ENCODE measurements around the gene FGFBP3.

FGFBP3 gene

GRCh38 chr10:91909117-91909677 is at the start of gene FGFBP3:
Gene FGFBP3, minus strand, starts transcription at chr10:91909486. Its CDS starts 517 bp downstream, at chr10:91908969.
- DNase-seq (ENCODE audit: low read depth in 2 of 2): no peak

- no peak for DNase-seq (ENCODE audit: low read depth in 2 of 2)
Observed at GRCh38 chr10:91957091-91957490, 47.8 kb upstream of the FGFBP3 start.

GRCh38 chr10:91955114-91955513 is 45.8 kb upstream of the FGFBP3 start:
- no peak for DNase-seq (ENCODE audit: low read depth in 2 of 2)

GRCh38 chr10:91953600-91954160 is 44.4 kb upstream of the FGFBP3 start:
- no peak for DNase-seq (ENCODE audit: low read depth in 2 of 2)

DNA sequence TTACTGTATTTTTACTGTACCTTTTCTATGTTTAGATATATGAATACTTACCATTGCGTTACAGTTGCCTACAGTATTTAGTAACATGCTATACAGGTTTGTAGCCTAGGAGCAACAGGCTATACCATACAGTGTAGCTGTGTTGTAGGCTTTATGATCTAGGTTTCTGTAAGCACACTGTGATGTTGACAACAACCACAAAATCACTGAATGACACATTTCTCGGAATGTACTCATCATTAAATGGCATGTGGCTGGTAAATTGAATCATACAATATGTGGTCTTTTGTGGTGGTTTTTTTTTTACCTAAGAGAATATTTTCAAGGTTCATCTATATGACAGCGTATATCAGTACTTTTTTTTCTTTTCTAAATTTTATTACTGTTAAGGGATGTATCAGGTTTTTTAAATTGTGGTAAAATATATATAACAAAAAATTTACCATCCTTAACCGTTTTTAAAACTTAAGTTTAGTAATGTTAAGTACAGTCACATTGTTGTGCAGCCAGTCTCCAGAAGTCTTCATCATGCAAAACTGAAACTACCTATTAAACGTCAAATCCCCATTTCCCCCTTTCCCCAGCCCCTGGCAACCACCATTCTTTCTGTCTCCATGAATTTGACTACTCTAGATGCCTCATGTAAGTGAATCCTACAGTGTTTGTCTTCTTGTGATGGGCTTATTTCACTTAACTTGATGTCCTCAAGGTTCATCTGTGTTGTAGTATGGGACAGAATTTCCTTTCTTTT is 35.8 kb upstream of the FGFBP3 start:
- DNase-seq (ENCODE audit: low read depth in 2 of 2): peak in 1 of 2 experiments; percentile 11

DNA sequence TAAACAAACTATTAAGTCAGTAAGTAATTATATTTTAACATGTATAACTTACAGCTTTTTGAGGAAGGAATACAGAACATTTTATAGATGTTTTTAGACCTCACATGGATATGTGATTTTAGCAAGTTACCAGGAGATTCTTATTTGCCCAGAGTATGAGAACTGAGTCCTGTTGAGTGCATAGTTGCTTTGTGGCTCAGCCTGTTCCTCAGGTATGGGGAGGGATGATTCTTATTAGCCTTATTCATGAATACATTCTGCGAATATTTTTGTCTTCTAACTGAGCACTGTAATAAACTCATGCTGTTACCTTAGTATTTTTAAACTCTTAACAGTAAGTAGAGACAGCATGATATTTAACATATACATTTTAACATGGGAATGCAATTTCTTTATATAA is 32.1 kb upstream of the FGFBP3 start:
- DNase-seq (ENCODE audit: low read depth in 2 of 2): no peak

- DNase-seq (ENCODE audit: low read depth in 2 of 2): no peak
Observed at GRCh38 chr10:91939653-91940052, 30.4 kb upstream of the FGFBP3 start.

DNA sequence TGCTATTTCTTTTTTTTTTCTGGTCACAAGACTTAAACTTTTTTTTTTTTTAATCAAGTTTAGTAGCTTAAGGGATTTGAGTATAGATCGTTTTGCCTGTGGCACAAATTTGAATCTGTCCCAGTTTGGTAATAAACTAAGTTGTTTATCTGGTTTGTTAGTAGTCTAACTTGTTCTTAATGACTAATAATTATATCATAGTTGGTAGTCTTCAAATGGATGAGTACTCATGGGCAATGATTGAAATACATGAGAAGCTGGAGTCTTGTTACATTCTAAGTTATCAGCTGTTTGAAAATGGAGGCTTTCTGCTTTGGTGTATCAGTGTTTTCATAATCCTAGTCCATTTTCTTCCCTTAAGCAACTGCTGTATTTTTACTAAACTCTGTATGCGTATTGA is 26.6 kb upstream of the FGFBP3 start:
- DNase-seq (ENCODE audit: low read depth in 2 of 2): no peak

DNA sequence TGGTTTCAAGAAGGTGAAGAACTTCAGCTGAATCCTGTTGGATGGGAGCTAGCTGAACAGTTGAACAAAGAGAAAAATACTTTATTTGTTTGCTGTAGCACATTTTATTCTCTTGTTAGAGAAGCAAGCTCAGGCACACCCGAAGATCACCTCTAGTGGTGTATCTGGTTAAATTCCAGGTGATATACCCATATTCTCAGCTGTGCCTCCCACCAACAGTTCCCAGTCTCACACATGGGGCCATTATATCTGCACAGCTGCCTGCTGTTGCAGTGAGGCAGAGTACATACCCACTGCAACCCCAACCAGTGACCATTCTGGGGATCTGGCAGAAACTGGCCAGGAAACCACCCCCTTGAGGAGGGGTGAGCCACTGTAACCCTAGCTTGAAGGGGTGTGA is 23.5 kb upstream of the FGFBP3 start:
- DNase-seq (ENCODE audit: low read depth in 2 of 2): no peak

DNA sequence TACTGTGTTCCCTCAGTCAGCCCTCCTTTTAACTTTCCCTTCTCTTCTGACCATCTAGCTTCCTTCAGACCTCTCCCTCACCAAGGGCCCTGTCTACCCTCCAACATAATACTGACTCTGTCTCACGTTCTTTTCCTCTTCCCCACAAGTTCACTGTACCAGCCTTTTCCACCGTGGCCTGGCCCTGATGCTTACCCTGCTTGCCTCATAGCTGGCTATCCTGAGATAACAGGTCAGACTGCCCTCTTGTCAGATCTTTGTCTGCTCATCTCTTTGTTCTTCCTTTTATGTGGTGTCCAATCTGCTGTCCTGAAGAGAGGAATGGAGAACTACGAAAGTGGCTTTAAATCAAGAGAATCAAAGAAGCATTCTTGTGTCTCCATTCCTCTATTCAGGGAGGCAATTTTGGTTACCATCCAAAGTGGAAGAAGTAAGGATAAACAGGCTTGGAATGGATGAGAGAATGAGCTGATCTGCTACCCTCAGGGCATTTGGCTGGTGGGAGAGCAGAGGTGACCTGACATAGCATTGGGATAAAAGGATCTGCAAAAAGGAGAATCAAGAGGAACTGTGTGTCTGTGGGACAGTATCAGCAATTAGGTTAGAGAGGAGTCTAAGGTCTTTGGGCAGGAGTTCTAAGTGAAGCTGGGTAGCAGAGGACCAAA is 22.4 kb upstream of the FGFBP3 start:
- no peak for DNase-seq (ENCODE audit: low read depth in 2 of 2)

- no peak for DNase-seq (ENCODE audit: low read depth in 2 of 2)
Observed at GRCh38 chr10:91930939-91931338, 21.7 kb upstream of the FGFBP3 start.

DNA sequence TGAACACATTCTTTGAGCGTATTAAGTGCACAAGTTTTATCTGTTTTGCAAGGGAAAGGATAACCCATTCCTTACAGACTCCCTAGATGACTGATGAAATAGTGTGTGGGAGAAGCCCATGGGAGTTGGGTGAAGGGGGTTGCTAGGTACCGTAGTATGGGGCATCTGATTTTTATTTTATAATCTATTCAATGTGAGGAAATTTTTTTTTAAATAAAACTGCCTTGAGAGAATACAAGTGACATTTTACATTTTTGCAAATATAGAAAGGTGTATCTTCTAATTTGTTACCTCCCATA is 15.7 kb upstream of the FGFBP3 start:
- no peak for DNase-seq (ENCODE audit: low read depth in 2 of 2)

GRCh38 chr10:91924212-91925021 is 15.1 kb upstream of the FGFBP3 start:
- no peak for DNase-seq (ENCODE audit: low read depth in 2 of 2)

DNA sequence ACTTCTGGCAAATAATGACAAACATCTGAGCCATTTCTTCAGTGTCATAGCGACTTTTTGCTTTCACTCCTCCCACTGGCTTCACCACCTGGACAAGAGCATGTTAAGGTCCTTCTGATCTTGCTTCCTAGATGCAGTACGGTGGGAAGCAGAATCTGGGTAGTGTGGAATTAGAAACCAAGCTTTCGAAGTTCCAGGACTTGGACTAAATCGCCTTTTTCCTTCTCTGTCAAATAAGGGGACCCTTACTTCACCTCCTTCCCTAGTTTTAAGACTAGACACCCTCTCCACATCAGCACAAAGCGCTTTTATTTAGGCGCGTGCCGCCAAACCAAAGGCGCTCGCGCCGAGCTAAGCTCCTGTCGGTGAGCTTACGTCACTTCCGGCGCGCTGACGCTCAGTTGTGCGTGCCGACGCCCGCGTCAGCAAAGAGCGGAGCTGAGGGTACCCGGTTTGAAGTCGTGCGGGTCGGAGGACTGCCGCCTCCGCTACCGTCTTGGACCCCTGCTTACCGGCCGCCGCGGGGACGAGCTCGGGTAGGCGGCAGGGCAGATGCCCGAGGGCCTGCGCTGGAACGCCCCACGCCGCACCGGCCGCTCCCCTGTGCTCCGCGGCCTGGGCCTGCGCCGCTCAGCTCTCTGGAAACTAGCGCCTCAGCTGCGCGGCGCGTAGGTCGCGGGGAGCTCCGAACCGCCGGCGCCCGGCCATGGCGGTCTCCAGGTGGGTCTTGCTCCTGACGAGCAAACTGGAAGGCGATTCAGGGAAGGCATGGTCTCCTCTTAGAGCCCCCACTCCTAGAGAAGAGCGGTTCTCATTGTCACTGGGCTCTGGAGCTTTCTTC is 14.3 kb upstream of the FGFBP3 start, which contains the start of gene BTAF1:
BTAF1 (plus strand) TSS at position 400 of the 841 bp plus-strand sequence; CDS start at position 707, 307 bp downstream.
- DNase-seq (ENCODE audit: low read depth in 2 of 2): peak; percentile 78 to 79

- DNase-seq (ENCODE audit: low read depth in 2 of 2): no peak
Observed at GRCh38 chr10:91919651-91920050, 10.4 kb upstream of the FGFBP3 start.

GRCh38 chr10:91910467-91910866 is 1.2 kb upstream of the FGFBP3 start:
- no peak for DNase-seq (ENCODE audit: low read depth in 2 of 2)

GRCh38 chr10:91908337-91909116 is 759 bp downstream of the FGFBP3 start:
- no peak for DNase-seq (ENCODE audit: low read depth in 2 of 2)

DNA sequence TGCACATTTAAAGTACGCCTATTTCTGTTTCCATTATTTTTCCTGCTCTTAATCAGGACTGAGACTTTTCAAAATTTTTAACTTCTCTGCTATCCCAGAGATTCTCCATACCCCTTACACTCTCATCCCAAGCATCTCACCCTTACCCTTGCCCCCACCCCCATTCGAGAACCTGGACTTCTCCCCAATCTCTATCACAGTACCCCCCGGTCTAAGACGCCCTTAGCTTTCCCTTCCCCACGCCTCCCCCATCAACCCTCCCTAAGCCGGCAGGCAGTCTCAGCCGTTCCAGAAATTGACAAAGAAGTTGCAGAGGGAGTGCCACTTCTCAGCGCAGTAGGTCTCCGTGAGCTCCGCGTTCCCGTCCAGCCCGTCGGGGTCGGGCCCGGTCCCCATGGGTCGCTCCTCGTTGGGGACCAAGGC is 1.4 kb downstream of the FGFBP3 start:
- DNase-seq (ENCODE audit: low read depth in 2 of 2): no peak

GRCh38 chr10:91907033-91907594 is 2.2 kb downstream of the FGFBP3 start:
- no peak for DNase-seq (ENCODE audit: low read depth in 2 of 2)
